HepG2 (cell line): ENCODE results near the gene PLVAP. TPM values are rescaled to one million over a fixed set of nuclear protein-coding genes. Genes with fewer than 3 reads are reported as not detected.
A peak's percentile ranks its signal among the peaks of the same experiment; 100 is the strongest.

Source experiments
- CREM ChIP-seq, 2 experiments: sonication (generic) in 1 of 2; formaldehyde crosslinking in 1 of 2; IDR thresholded peaks; 2 replicates each; pipeline versions ENCODE4 v1.4.0 to v1.6.1; 2016 to 2020; ENCODE audit warnings: antibody characterized with exemption in 1 of 2, mild to moderate bottlenecking in 1 of 2, missing genetic modification reagents in 1 of 2
- FOXA3 ChIP-seq: IDR thresholded peaks from 2 replicates; pipeline ENCODE4 v1.6.1; 2016; ENCODE audit warnings: missing genetic modification reagents, missing compliant biosample characterization
- HNF1A ChIP-seq, 2 experiments: sonication (generic) in 1 of 2; formaldehyde crosslinking in 1 of 2; IDR thresholded peaks; 2 replicates each; pipeline versions ENCODE4 v1.4.0 to v1.6.1; 2016 to 2020; ENCODE audit warnings: borderline replicate concordance in 1 of 2, low read depth in 1 of 2, mild to moderate bottlenecking in 1 of 2, missing genetic modification reagents in 1 of 2
- HOXA5 ChIP-seq: sonication (generic); formaldehyde crosslinking; IDR thresholded peaks from 2 replicates; pipeline ENCODE4 v1.4.0; 2020; ENCODE audit warnings: missing genetic modification reagents
- KDM1A ChIP-seq: IDR thresholded peaks from 2 replicates; pipeline ENCODE4 v1.6.1; 2016; ENCODE audit warnings: missing compliant biosample characterization
- NFYB ChIP-seq: sonication (generic); formaldehyde crosslinking; IDR thresholded peaks from 2 replicates; pipeline ENCODE4 v1.4.0; 2020; ENCODE audit warnings: missing genetic modification reagents
- NONO ChIP-seq, 2 experiments: fragments of 450-650 bp in 1 of 2; sonication (generic) in 1 of 2; formaldehyde crosslinking in 1 of 2; IDR thresholded peaks in 1 of 2; conservative IDR thresholded peaks in 1 of 2; 2 replicates each; pipeline versions ENCODE4 v1.6.1 to v1.8.0; 2017 to 2022; ENCODE audit warnings: mild to moderate bottlenecking in 1 of 2, missing genetic modification reagents in 1 of 2, moderate library complexity in 1 of 2
- RFXAP ChIP-seq: sonication (generic); formaldehyde crosslinking; IDR thresholded peaks from 2 replicates; pipeline ENCODE4 v1.4.0; 2020; ENCODE audit warnings: missing genetic modification reagents, borderline replicate concordance
- ZBTB20 ChIP-seq: sonication (generic); formaldehyde crosslinking; IDR thresholded peaks from 2 replicates; pipeline ENCODE4 v1.8.1; 2023; ENCODE audit warnings: missing genetic modification reagents, low read depth, mild to moderate bottlenecking, borderline replicate concordance
- ZBTB38 ChIP-seq: sonication (generic); formaldehyde crosslinking; IDR thresholded peaks from 2 replicates; pipeline ENCODE4 v1.5.1; 2020; ENCODE audit warnings: mild to moderate bottlenecking, missing genetic modification reagents
- ZBTB7B ChIP-seq: sonication (generic); formaldehyde crosslinking; IDR thresholded peaks from 2 replicates; pipeline ENCODE4 v1.4.0; 2020; ENCODE audit warnings: missing genetic modification reagents
- ZEB1 ChIP-seq: IDR thresholded peaks from 2 replicates; pipeline ENCODE4 v1.6.1; 2012; ENCODE audit warnings: mild to moderate bottlenecking, low read depth, inconsistent platforms; ENCODE audit not compliant: insufficient replicate concordance
- ZFX ChIP-seq: sonication (generic); formaldehyde crosslinking; IDR thresholded peaks from 2 replicates; pipeline ENCODE4 v1.4.0; 2020; ENCODE audit warnings: mild to moderate bottlenecking, low read depth, missing genetic modification reagents, moderate library complexity
- ZNF362 ChIP-seq: sonication (generic); formaldehyde crosslinking; IDR thresholded peaks from 2 replicates; pipeline ENCODE4 v1.4.0; 2020; ENCODE audit warnings: missing genetic modification reagents, mild to moderate bottlenecking, borderline replicate concordance
- ZNF430 ChIP-seq: sonication (generic); formaldehyde crosslinking; IDR thresholded peaks from 2 replicates; pipeline ENCODE4 v1.9.0; 2021; ENCODE audit warnings: mild to moderate bottlenecking, missing genetic modification reagents
- ZNF773 ChIP-seq: sonication (generic); formaldehyde crosslinking; IDR thresholded peaks from 2 replicates; pipeline ENCODE4 v1.4.0; 2020; ENCODE audit warnings: missing genetic modification reagents, borderline replicate concordance
- polyA plus RNA-seq, 8 experiments: library from polyadenylated mRNA; depleted of rRNA in 3 of 8; stranded (reverse) in 7 of 8; unstranded in 1 of 8; fragments of >200 nt; fragmentation: Illumina TruSeq in 4 of 8; extraction: Trizol in 4 of 8; gene quantifications; 2 replicates each; pipeline versions ENCODE4 v1.2.1 to v1.2.3, GENCODE V29; 2011 to 2016; ENCODE audit warnings: low read depth in 4 of 8, missing spikeins in 1 of 8, mixed read lengths in 1 of 8; ENCODE audit not compliant: insufficient read depth in 1 of 8
- total RNA-seq, 5 experiments: library from RNA; depleted of rRNA; stranded (reverse); fragments of >200 nt; fragmentation: Illumina TruSeq; extraction: Trizol; gene quantifications; 2 replicates each; pipeline ENCODE4 v1.2.3, GENCODE V29; 2016; ENCODE audit warnings: low read depth in 1 of 5
- TF ChIP-seq, protein P1 (sequence below): sonication (generic); formaldehyde crosslinking; IDR thresholded peaks from 2 replicates; pipeline ENCODE4 v1.5.0; 2020; ENCODE audit warnings: mild to moderate bottlenecking, missing genetic modification reagents
- TF ChIP-seq, protein P2 (sequence below): conservative IDR thresholded peaks from 2 replicates; pipeline ENCODE4 v1.6.1; 2018; ENCODE audit warnings: missing genetic modification reagents

The PLVAP gene
- total and polyA plus RNA-seq, 2 of the 13 experiments (the other 11 are each of a cell fraction or from before 2014, with no cell fraction given) = 0.26 TPM; not detected in 1

GRCh38 chr19:17405250-17406045 is 28.3 kb upstream of the PLVAP start, which contains the start of gene BST2 (continued):
- TF ChIP-seq KDM1A (CRISPR knock-in tag) (peak; percentile 44; the same call in 1 of the 2 replicates), ZBTB20 (CRISPR knock-in tag) (0 out of 2 replicates have a peak, but pooled peaks have one; percentile 68), ZNF773 (no peak), CREM (IDR thresholded peaks at IDR 0.05) (peak; percentile 29; the same call in 1 of the 2 replicates), CREM (CRISPR knock-in tag; IDR thresholded peaks at IDR 0.05) (no peak), RFXAP (CRISPR knock-in tag) (no peak), HOXA5 (CRISPR knock-in tag) (peak; percentile 80; the same call in 1 of the 2 replicates), FOXA3 (CRISPR knock-in tag) (peak; percentile 29), HNF1A (IDR thresholded peaks at IDR 0.05; ENCODE audit: low read depth) (no peak), HNF1A (CRISPR knock-in tag; IDR thresholded peaks at IDR 0.05; ENCODE audit: borderline replicate concordance) (no peak), ZEB1 (peak; percentile 79), ZBTB38 (CRISPR knock-in tag) (peak; percentile 34; the same call in 1 of the 2 replicates), ZFX (CRISPR knock-in tag) (peak; percentile 98), NFYB (CRISPR knock-in tag) (peak; percentile 69), ZNF362 (CRISPR knock-in tag) (peak; percentile 74; the same call in 1 of the 2 replicates), NONO (IDR thresholded peaks at IDR 0.05) (no peak), NONO (CRISPR knock-in tag; conservative IDR thresholded peaks at IDR 0.05) (peak; percentile 32; the same call in 1 of the 2 replicates), ZNF430 (peak; percentile 20; the same call in 1 of the 2 replicates), ZBTB7B (CRISPR knock-in tag) (peak; percentile 1; the same call in 1 of the 2 replicates)
- TF ChIP-seq, protein P1, sequence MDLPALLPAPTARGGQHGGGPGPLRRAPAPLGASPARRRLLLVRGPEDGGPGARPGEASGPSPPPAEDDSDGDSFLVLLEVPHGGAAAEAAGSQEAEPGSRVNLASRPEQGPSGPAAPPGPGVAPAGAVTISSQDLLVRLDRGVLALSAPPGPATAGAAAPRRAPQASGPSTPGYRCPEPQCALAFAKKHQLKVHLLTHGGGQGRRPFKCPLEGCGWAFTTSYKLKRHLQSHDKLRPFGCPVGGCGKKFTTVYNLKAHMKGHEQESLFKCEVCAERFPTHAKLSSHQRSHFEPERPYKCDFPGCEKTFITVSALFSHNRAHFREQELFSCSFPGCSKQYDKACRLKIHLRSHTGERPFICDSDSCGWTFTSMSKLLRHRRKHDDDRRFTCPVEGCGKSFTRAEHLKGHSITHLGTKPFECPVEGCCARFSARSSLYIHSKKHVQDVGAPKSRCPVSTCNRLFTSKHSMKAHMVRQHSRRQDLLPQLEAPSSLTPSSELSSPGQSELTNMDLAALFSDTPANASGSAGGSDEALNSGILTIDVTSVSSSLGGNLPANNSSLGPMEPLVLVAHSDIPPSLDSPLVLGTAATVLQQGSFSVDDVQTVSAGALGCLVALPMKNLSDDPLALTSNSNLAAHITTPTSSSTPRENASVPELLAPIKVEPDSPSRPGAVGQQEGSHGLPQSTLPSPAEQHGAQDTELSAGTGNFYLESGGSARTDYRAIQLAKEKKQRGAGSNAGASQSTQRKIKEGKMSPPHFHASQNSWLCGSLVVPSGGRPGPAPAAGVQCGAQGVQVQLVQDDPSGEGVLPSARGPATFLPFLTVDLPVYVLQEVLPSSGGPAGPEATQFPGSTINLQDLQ (CRISPR knock-in tag) = no peak
- TF ChIP-seq, protein P2, sequence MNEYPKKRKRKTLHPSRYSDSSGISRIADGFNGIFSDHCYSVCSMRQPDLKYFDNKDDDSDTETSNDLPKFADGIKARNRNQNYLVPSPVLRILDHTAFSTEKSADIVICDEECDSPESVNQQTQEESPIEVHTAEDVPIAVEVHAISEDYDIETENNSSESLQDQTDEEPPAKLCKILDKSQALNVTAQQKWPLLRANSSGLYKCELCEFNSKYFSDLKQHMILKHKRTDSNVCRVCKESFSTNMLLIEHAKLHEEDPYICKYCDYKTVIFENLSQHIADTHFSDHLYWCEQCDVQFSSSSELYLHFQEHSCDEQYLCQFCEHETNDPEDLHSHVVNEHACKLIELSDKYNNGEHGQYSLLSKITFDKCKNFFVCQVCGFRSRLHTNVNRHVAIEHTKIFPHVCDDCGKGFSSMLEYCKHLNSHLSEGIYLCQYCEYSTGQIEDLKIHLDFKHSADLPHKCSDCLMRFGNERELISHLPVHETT (CRISPR knock-in tag) = peak; percentile 48; the same call in 1 of the 2 replicates
